ENCODE measurements around the gene SPRY4.

GRCh38 chr5:142281966-142282365 lies 42.9 kb downstream of the SPRY4 start:
- TF ChIP-seq CTCF (IDR thresholded peaks at IDR 0.05; ENCODE audit: insufficient read depth, low read depth, low read length) (no peak), EZH2 (IDR thresholded peaks at IDR 0.05; ENCODE audit: insufficient read depth, low read length) (no peak)

Measured in astrocyte (in vitro differentiated cells and primary cell).